ENCODE data around the gene ME1. TPM values are rescaled to one million over a fixed set of nuclear protein-coding genes. Genes with fewer than 3 reads are reported as not detected.
"Not testable (repeated sequence)": the region's sequence is repeated elsewhere in the genome, so short reads cannot be mapped to it uniquely, and the experiment has no call there.

The ME1 gene
- total RNA-seq, 2 donors from 2014 or later = 13.8 to 22.9 TPM

- ATAC-seq (ENCODE audit: insufficient number of reproducible peaks, low FRiP score, low read depth) = no peak
- Histone ChIP-seq H3K27ac (no peak overlapping the region), H3K27me3 (replicated peaks; ENCODE audit: insufficient read depth) (no peaks in the 10 kb centered on the region), H3K4me1 (ENCODE audit: control insufficient read depth in 1 of 2, low read depth in 2 of 2) (no peaks in the 10 kb centered on the region), H3K9me3 (no peaks in the 10 kb centered on the region), H3K36me3 (no peaks in the 10 kb centered on the region), H3K4me3 (no peak overlapping the region)
- no peak for TF ChIP-seq CTCF (IDR thresholded peaks at IDR 0.05)
- no peak for DNase-seq (ENCODE audit: low spot score)
Observed at GRCh38 chr6:83464381-83465140, 33.7 kb upstream of the ME1 start.

GRCh38 chr6:83463886-83464285 lies 33.0 kb upstream of the ME1 start:
- Histone ChIP-seq H3K4me1 (ENCODE audit: control insufficient read depth in 1 of 2, low read depth in 2 of 2) (no peaks in the 10 kb centered on the region), H3K27me3 (replicated peaks; ENCODE audit: insufficient read depth) (no peaks in the 10 kb centered on the region), H3K4me3 (no peak overlapping the region), H3K9me3 (no peaks in the 10 kb centered on the region), H3K27ac (no peak overlapping the region), H3K36me3 (no peaks in the 10 kb centered on the region)
- DNase-seq (ENCODE audit: low spot score) (no peak), ATAC-seq (ENCODE audit: insufficient number of reproducible peaks, low FRiP score, low read depth) (no peak)
- no peak for TF ChIP-seq CTCF (IDR thresholded peaks at IDR 0.05)

GRCh38 chr6:83462524-83462923 lies 31.7 kb upstream of the ME1 start:
- ATAC-seq (ENCODE audit: insufficient number of reproducible peaks, low FRiP score, low read depth) (no peak), DNase-seq (ENCODE audit: low spot score) (no peak)
- no peaks in the 10 kb centered on the region for H3K27me3 ChIP-seq (replicated peaks; ENCODE audit: insufficient read depth)
- H3K36me3 ChIP-seq = no peaks in the 10 kb centered on the region
- TF ChIP-seq CTCF (IDR thresholded peaks at IDR 0.05) = no peak
- no peak overlapping the region for H3K4me3 ChIP-seq
- no peak overlapping the region for H3K27ac ChIP-seq
- H3K9me3 ChIP-seq = no peaks in the 10 kb centered on the region
- H3K4me1 ChIP-seq (ENCODE audit: control insufficient read depth in 1 of 2, low read depth in 2 of 2) = no peaks in the 10 kb centered on the region

GRCh38 chr6:83461438-83461837 lies 30.6 kb upstream of the ME1 start:
- Histone ChIP-seq H3K27ac (no peak overlapping the region), H3K9me3 (no peaks in the 10 kb centered on the region), H3K36me3 (no peaks in the 10 kb centered on the region), H3K4me1 (ENCODE audit: control insufficient read depth in 1 of 2, low read depth in 2 of 2) (no peaks in the 10 kb centered on the region), H3K27me3 (replicated peaks; ENCODE audit: insufficient read depth) (no peaks in the 10 kb centered on the region), H3K4me3 (no peak overlapping the region)
- no peak for ATAC-seq (ENCODE audit: insufficient number of reproducible peaks, low FRiP score, low read depth)
- no peak for DNase-seq (ENCODE audit: low spot score)
- TF ChIP-seq CTCF (IDR thresholded peaks at IDR 0.05) = no peak

- Histone ChIP-seq H3K9me3 (no peaks in the 10 kb centered on the region), H3K4me3 (no peak overlapping the region), H3K27ac (no peak overlapping the region), H3K36me3 (no peaks in the 10 kb centered on the region), H3K4me1 (ENCODE audit: control insufficient read depth in 1 of 2, low read depth in 2 of 2) (no peaks in the 10 kb centered on the region), H3K27me3 (replicated peaks; ENCODE audit: insufficient read depth) (no peaks in the 10 kb centered on the region)
- DNase-seq (ENCODE audit: low spot score) = no peak
- ATAC-seq (ENCODE audit: insufficient number of reproducible peaks, low FRiP score, low read depth) = no peak
- TF ChIP-seq CTCF (IDR thresholded peaks at IDR 0.05) = no peak
Observed at GRCh38 chr6:83459663-83460062, 28.8 kb upstream of the ME1 start.

GRCh38 chr6:83450015-83450414 lies 19.2 kb upstream of the ME1 start:
- not testable (repeated sequence) for H3K4me3 ChIP-seq; H3K9me3 ChIP-seq; DNase-seq (ENCODE audit: low spot score); H3K27me3 ChIP-seq (replicated peaks; ENCODE audit: insufficient read depth); ATAC-seq (ENCODE audit: insufficient number of reproducible peaks, low FRiP score, low read depth); H3K36me3 ChIP-seq; H3K27ac ChIP-seq; H3K4me1 ChIP-seq (ENCODE audit: control insufficient read depth in 1 of 2, low read depth in 2 of 2)

GRCh38 chr6:83444086-83444699 lies 13.3 kb upstream of the ME1 start:
- not testable (repeated sequence) for H3K27me3 ChIP-seq (replicated peaks; ENCODE audit: insufficient read depth); H3K27ac ChIP-seq; H3K4me1 ChIP-seq (ENCODE audit: control insufficient read depth in 1 of 2, low read depth in 2 of 2); H3K4me3 ChIP-seq; ATAC-seq (ENCODE audit: insufficient number of reproducible peaks, low FRiP score, low read depth); H3K36me3 ChIP-seq; DNase-seq (ENCODE audit: low spot score); H3K9me3 ChIP-seq
